ENCODE data around the gene INO80D. TPM values are rescaled to one million over a fixed set of nuclear protein-coding genes. Genes with fewer than 3 reads are reported as not detected.

Gene INO80D
- total RNA-seq, 1 experiment from 2014 or later = 46.0 TPM

DNA sequence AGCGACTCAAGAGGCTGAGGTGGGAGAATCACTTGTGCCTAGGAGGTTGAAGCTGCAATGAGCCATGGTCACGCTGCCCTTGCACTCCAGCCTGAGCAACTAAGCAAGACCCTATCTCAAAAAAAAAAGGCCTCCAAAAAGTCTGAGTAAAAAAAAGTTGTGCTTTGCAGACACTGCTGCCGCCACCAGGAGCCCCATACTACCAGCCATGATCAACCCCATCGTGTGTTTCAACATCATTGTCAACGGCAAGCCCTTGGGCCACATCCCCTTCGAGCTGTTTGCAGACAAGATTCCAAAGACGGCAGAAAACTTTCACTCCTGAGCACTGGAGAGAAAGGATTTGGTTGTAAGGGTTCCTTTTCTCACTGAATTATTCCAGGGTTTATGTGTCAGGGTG, 137.1 kb downstream of the INO80D start:
- H3K18ac ChIP-seq (ENCODE audit: insufficient read length, low read depth, low read length) = no peak overlapping the region
- no peak overlapping the region for H3K4me2 ChIP-seq (ENCODE audit: insufficient read depth, insufficient read length, low read length)
- H4K5ac ChIP-seq (ENCODE audit: insufficient read length, low read depth, low read length) = no peak overlapping the region
- no peak overlapping the region for H4K91ac ChIP-seq (ENCODE audit: insufficient read length, low read depth, low read length)
- H3K4me1 ChIP-seq (ENCODE audit: insufficient read depth, low read length) = no peaks in the 10 kb centered on the region
- no peak overlapping the region for H2BK15ac ChIP-seq (ENCODE audit: low read depth, low read length)
- H2BK12ac ChIP-seq (ENCODE audit: insufficient read length, low read depth, low read length) = no peak overlapping the region
- no peak overlapping the region for H3T11ph ChIP-seq (ENCODE audit: low read length)
- H3K27ac ChIP-seq (ENCODE audit: insufficient read length, low read depth, low read length) = no peak overlapping the region
- H2BK120ac ChIP-seq (ENCODE audit: low read depth, low read length, poor library complexity, severe bottlenecking) = no peak overlapping the region
- no peak overlapping the region for H2AFZ ChIP-seq (ENCODE audit: low read length)
- no peak overlapping the region for H3K14ac ChIP-seq (ENCODE audit: insufficient read depth, low read length)
- H2AK5ac ChIP-seq (ENCODE audit: insufficient read length, low read length) = no peak overlapping the region
- peaks cover 3 to 25% (median 10%) of the 10 kb centered on the region in 3 experiments; a peak in 6 of 7 replicates for H3K36me3 Mint-ChIP-seq (ENCODE audit: insufficient read depth in 1 of 3, low read depth in 3 of 3)
- H3K79me2 ChIP-seq (ENCODE audit: insufficient read depth, low read length) = no peaks in the 10 kb centered on the region
- no peak overlapping the region for H3K9ac ChIP-seq (ENCODE audit: extremely low read depth, insufficient read length, low read length)
- H3K27me3 Mint-ChIP-seq (ENCODE audit: low read depth) = peaks cover 5% of the 10 kb centered on the region
- no peak overlapping the region for H3K23ac ChIP-seq (ENCODE audit: insufficient read length, low read depth, low read length)
- H3K27me3 ChIP-seq (ENCODE audit: insufficient read depth, low read length) = no peaks in the 10 kb centered on the region
- H3K4me3 Mint-ChIP-seq = no peak overlapping the region
- H3K23me2 ChIP-seq (ENCODE audit: insufficient read length, low read depth, low read length, poor library complexity, severe bottlenecking) = no peaks in the 10 kb centered on the region
- no peak overlapping the region for H2BK20ac ChIP-seq (ENCODE audit: low read depth, low read length, poor library complexity, severe bottlenecking)
- H3K56ac ChIP-seq (ENCODE audit: insufficient read length, low read depth, low read length) = no peak overlapping the region
- H3K9me3 Mint-ChIP-seq = peaks cover 17 to 22% of the 10 kb centered on the region in 2 experiments
- peaks cover 25 to 58% of the 10 kb centered on the region in 2 experiments for H3K4me1 Mint-ChIP-seq
- H3K9me3 ChIP-seq (ENCODE audit: control insufficient read depth, low read depth, low read length) = no peaks in the 10 kb centered on the region
- WGBS (ENCODE audit: extremely low coverage, insufficient read length, low lambda C conversion rate) = no CpG with 5 or more reads among the region's 7 CpGs
- no peaks in the 10 kb centered on the region for H4K20me1 ChIP-seq (ENCODE audit: control insufficient read depth, insufficient read depth, insufficient read length)
- H3K79me1 ChIP-seq (ENCODE audit: insufficient read depth, low read depth, low read length, poor library complexity, severe bottlenecking) = no peaks in the 10 kb centered on the region
- H3K4ac ChIP-seq (ENCODE audit: low read depth, low read length) = no peak overlapping the region
- H2BK5ac ChIP-seq (ENCODE audit: insufficient read length, low read length) = no peak overlapping the region
- no peak for TF ChIP-seq CTCF (conservative IDR thresholded peaks at IDR 0.05)
- no peak for DNase-seq
- H4K8ac ChIP-seq (replicated peaks; ENCODE audit: insufficient read length, low read depth, low read length) = no peak overlapping the region
- no peak overlapping the region for H3K27ac Mint-ChIP-seq

Measured in H9 (cell line).